IMR-90 (cell line): ENCODE results near the gene CMA1. TPM values are rescaled to one million over a fixed set of nuclear protein-coding genes. Genes with fewer than 3 reads are reported as not detected.

Source experiments
- ATAC-seq: fragments of 200-7000 bp; cut with Tn5 transposase; 2 replicates; pipeline ENCODE4 v1.9.1; 2020; ENCODE audit warnings: low read depth, mild to moderate bottlenecking, moderate library complexity
- BruUV-seq: library from RNA; stranded (reverse); fragments of 400-500 nt; replicated peaks from 2 replicates; lab custom pipeline; 2021; lab: Mats Ljungman, UMichigan
- CTCF ChIA-PET: fragments of 300-600 bp; formaldehyde crosslinking; extraction: SDS; loops from one replicate; lab custom pipeline; 2021; ENCODE audit warnings: antibody characterized with exemption; lab: Yijun Ruan, JAX
- POLR2A ChIA-PET: fragments of 300-600 bp; sonication (Branson Sonifier 250); formaldehyde crosslinking; loops from one replicate; lab custom pipeline; 2022; ENCODE audit warnings: antibody characterized with exemption; ENCODE audit not compliant: unreplicated experiment; lab: Charles Lee
- DNase-seq: peaks from one replicate; pipeline ENCODE4 v3.0.0; 2013
- H2AFZ ChIP-seq: replicated peaks from 2 replicates; pipeline ENCODE3; 2013; ENCODE audit warnings: low read length, mild to moderate bottlenecking; ENCODE audit not compliant: poor library complexity
- H2AK5ac ChIP-seq: 2 replicates; pipeline ENCODE4 v1.6.1; 2013; ENCODE audit warnings: low read depth, low read length, inconsistent platforms
- H2AK9ac ChIP-seq: replicated peaks from 2 replicates; pipeline ENCODE3; 2013; ENCODE audit warnings: mild to moderate bottlenecking, low read depth, low read length, moderate library complexity; ENCODE audit not compliant: poor library complexity
- H2BK120ac ChIP-seq: 2 replicates; pipeline ENCODE4 v1.6.1; 2013; ENCODE audit warnings: low read depth, low read length, inconsistent platforms
- H2BK15ac ChIP-seq: 3 replicates; pipeline ENCODE4 v1.6.1; 2013; ENCODE audit warnings: low read depth, low read length, inconsistent platforms
- H2BK20ac ChIP-seq: 2 replicates; pipeline ENCODE4 v1.6.1; 2013; ENCODE audit warnings: low read depth, mild to moderate bottlenecking, inconsistent platforms, low read length, moderate library complexity
- H2BK5ac ChIP-seq: 2 replicates; pipeline ENCODE4 v1.6.1; 2013; ENCODE audit warnings: mild to moderate bottlenecking, low read depth, low read length, inconsistent platforms; ENCODE audit not compliant: poor library complexity, severe bottlenecking
- H3K14ac ChIP-seq: replicated peaks from 2 replicates; pipeline ENCODE4 v1.6.1; 2013; ENCODE audit warnings: low read depth, low read length, inconsistent platforms
- H3K18ac ChIP-seq: 2 replicates; pipeline ENCODE4 v1.6.1; 2013; ENCODE audit warnings: low read depth, low read length, control low read depth
- H3K23ac ChIP-seq: 2 replicates; pipeline ENCODE4 v1.6.1; 2013; ENCODE audit warnings: low read depth, low read length, inconsistent platforms
- H3K27ac ChIP-seq: 2 replicates; pipeline ENCODE4 v1.5.1; 2013; ENCODE audit warnings: mild to moderate bottlenecking, control low read depth, low read length; ENCODE audit not compliant: insufficient read depth
- H3K27me3 ChIP-seq: 2 replicates; pipeline ENCODE4 v1.6.1; 2013; ENCODE audit warnings: low read length; ENCODE audit not compliant: control insufficient read depth, insufficient read depth
- H3K36me3 ChIP-seq: 2 replicates; pipeline ENCODE4 v1.6.1; 2013; ENCODE audit warnings: low read length, mixed read lengths; ENCODE audit not compliant: control insufficient read depth, insufficient read depth
- H3K4ac ChIP-seq: 2 replicates; pipeline ENCODE4 v1.6.1; 2013; ENCODE audit warnings: low read depth, low read length, inconsistent platforms
- H3K4me1 ChIP-seq: 2 replicates; pipeline ENCODE4 v1.6.1; 2013; ENCODE audit warnings: low read length, mixed read lengths; ENCODE audit not compliant: control insufficient read depth, insufficient read depth
- H3K4me2 ChIP-seq: 2 replicates; pipeline ENCODE4 v1.6.1; 2013; ENCODE audit warnings: low read depth, mild to moderate bottlenecking, control low read depth, low read length, moderate library complexity
- H3K4me3 ChIP-seq: 2 replicates; pipeline ENCODE4 v1.5.1; 2013; ENCODE audit warnings: low read depth, mild to moderate bottlenecking, control low read depth, low read length, moderate library complexity; ENCODE audit not compliant: insufficient read depth
- H3K56ac ChIP-seq: 2 replicates; pipeline ENCODE4 v1.6.1; 2013; ENCODE audit warnings: low read length, inconsistent platforms; ENCODE audit not compliant: insufficient read depth; ENCODE audit errors: extremely low read depth
- H3K79me1 ChIP-seq, 2 experiments: 2 replicates each; pipeline ENCODE4 v1.6.1; 2013; ENCODE audit warnings: low read length in 2 of 2, inconsistent platforms in 1 of 2, low read depth in 1 of 2
- H3K9ac ChIP-seq: 2 replicates; pipeline ENCODE4 v1.6.1; 2013; ENCODE audit warnings: low read depth, low read length, control low read depth
- H3K9me1 ChIP-seq: 2 replicates; pipeline ENCODE4 v1.6.1; 2013; ENCODE audit warnings: low read length, inconsistent platforms; ENCODE audit not compliant: insufficient read depth
- H3K9me3 ChIP-seq: 2 replicates; pipeline ENCODE4 v1.6.1; 2013; ENCODE audit warnings: low read length; ENCODE audit not compliant: control insufficient read depth, insufficient read depth
- H4K20me1 ChIP-seq: 2 replicates; pipeline ENCODE4 v1.6.1; 2013; ENCODE audit warnings: low read length, inconsistent platforms; ENCODE audit not compliant: insufficient read depth
- H4K5ac ChIP-seq: 2 replicates; pipeline ENCODE4 v1.6.1; 2013; ENCODE audit warnings: mild to moderate bottlenecking, low read depth, low read length, control low read depth
- H4K8ac ChIP-seq, 2 experiments: 2 replicates each; pipeline ENCODE4 v1.6.1; 2013; ENCODE audit warnings: low read depth in 2 of 2, low read length in 2 of 2, control low read depth in 1 of 2, inconsistent platforms in 1 of 2
- H4K91ac ChIP-seq: 2 replicates; pipeline ENCODE4 v1.6.1; 2013; ENCODE audit warnings: low read depth, low read length, inconsistent platforms; ENCODE audit not compliant: insufficient read depth
- CEBPB ChIP-seq: IDR thresholded peaks from 2 replicates; pipeline ENCODE4 v1.6.1; 2012; ENCODE audit warnings: low read depth, low read length, improper control_type of control experiment
- WGBS, 2 experiments: methylation state at CpG; one replicate each; pipeline versions ENCODE4 v1.1.5 to v1.1.7; 2013; ENCODE audit warnings: missing lambda C conversion rate in 2 of 2; ENCODE audit not compliant: insufficient read length in 1 of 2; ENCODE audit errors: extremely low coverage in 2 of 2; 5-methylcytosine and 5-hydroxymethylcytosine counted together
- dilution Hi-C: fragments of 300-500 bp; cut with HindIII; formaldehyde crosslinking; loops from one replicate; pipeline ENCODE4 v1.14.3; 2018; ENCODE audit warnings: low sequenced_read_pairs; ENCODE audit not compliant: unreplicated experiment
- in situ Hi-C: fragments of 300-500 bp; cut with MboI; formaldehyde crosslinking; loops from 3 replicates; pipeline ENCODE4 v1.14.3; 2019; ENCODE audit warnings: low sequenced_read_pairs, inconsistent platforms, mixed read lengths
- intact Hi-C: fragments of 100-400 bp; cut with micrococcal nuclease; formaldehyde crosslinking; loops from 2 replicates; pipeline ENCODE4 v1.10.0; 2022
- polyA plus RNA-seq, 3 experiments: library from polyadenylated mRNA; depleted of rRNA; stranded (reverse); fragments of >200 nt; gene quantifications; 2 replicates each; pipeline ENCODE4 v1.2.3, GENCODE V29; 2012; ENCODE audit warnings: low replicate concordance in 1 of 3
- total RNA-seq: library from RNA; depleted of rRNA; stranded (reverse); fragments of >200 nt; gene quantifications from 2 replicates; pipeline ENCODE4 v1.2.3, GENCODE V29; 2012
- TF ChIP-seq, protein P1 (sequence below): fragments of 150-350 bp; IDR thresholded peaks from 2 replicates; pipeline ENCODE4 v1.6.1; 2017; ENCODE audit warnings: mild to moderate bottlenecking, antibody characterized with exemption, low read length, low read depth

CMA1 gene
- total and polyA plus RNA-seq, 2 of the 4 experiments (the other 2 are of a cell fraction), result not detected

- no peaks in the 10 kb centered on the region for H3K9me1 ChIP-seq
- H3K56ac ChIP-seq, result no peak overlapping the region
- H2BK5ac ChIP-seq, result no peak overlapping the region
- in situ Hi-C loops (no loop called here), dilution Hi-C loops (no loop called here), intact Hi-C loops (no loop called here)
- no peak overlapping the region for H3K14ac ChIP-seq
- H4K91ac ChIP-seq, result no peak overlapping the region
- H3K9ac ChIP-seq, result no peak overlapping the region
- H3K4ac ChIP-seq, result no peak overlapping the region
- H3K23ac ChIP-seq, result no peak overlapping the region
- H4K20me1 ChIP-seq, result no peaks in the 10 kb centered on the region
- ATAC-seq, result no peak
- ChIA-PET POLR2A (no interaction called here), CTCF (interaction anchor here (0.9 kb wide), 1 partner anchor 60 kb away, joined by 3 read pairs; no protein-coding TSS in a partner anchor)
- no peak for TF ChIP-seq CEBPB
- TF ChIP-seq, protein P1, sequence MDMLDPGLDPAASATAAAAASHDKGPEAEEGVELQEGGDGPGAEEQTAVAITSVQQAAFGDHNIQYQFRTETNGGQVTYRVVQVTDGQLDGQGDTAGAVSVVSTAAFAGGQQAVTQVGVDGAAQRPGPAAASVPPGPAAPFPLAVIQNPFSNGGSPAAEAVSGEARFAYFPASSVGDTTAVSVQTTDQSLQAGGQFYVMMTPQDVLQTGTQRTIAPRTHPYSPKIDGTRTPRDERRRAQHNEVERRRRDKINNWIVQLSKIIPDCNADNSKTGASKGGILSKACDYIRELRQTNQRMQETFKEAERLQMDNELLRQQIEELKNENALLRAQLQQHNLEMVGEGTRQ, result no peak
- DNase-seq, result no peak
- H3K79me1 ChIP-seq, result no peaks in the 10 kb centered on the region
- no peaks in the 10 kb centered on the region for H3K27me3 ChIP-seq
- no peak overlapping the region for H4K5ac ChIP-seq
- H3K27ac ChIP-seq, result no peak overlapping the region
- no peak overlapping the region for H3K18ac ChIP-seq
- no peak overlapping the region for H3K4me2 ChIP-seq
- H2BK120ac ChIP-seq, result no peak overlapping the region
- no peaks in the 10 kb centered on the region for H3K36me3 ChIP-seq
- no peaks in the 10 kb centered on the region for H3K4me1 ChIP-seq
- no peak overlapping the region for H2BK15ac ChIP-seq
- no CpG with 5 or more reads among the region's 2 CpGs for WGBS, 2 experiments
- no peak overlapping the region for H4K8ac ChIP-seq
- no peak overlapping the region for H2BK20ac ChIP-seq
- BruUV-seq, result no TSS peak
- H2AK5ac ChIP-seq, result no peak overlapping the region
- H3K9me3 ChIP-seq, result no peaks in the 10 kb centered on the region
- H2AK9ac ChIP-seq, result no peak overlapping the region
- H3K4me3 ChIP-seq, result no peak overlapping the region
- H2AFZ ChIP-seq, result no peak overlapping the region
Observed at GRCh38 chr14:24513009-24513408, 4.9 kb upstream of the CMA1 start.
